Neural progenitor cell (in vitro differentiated cells): ENCODE measurements around the gene LAMB4. TPM values are rescaled to one million over a fixed set of nuclear protein-coding genes. Genes with fewer than 3 reads are reported as not detected.

Experiments
- DNase-seq: peaks from one replicate; pipeline ENCODE4 v3.0.0-alpha.2; 2016; ENCODE audit warnings: low spot score
- H2AFZ ChIP-seq: fragments of 200-600 bp; sonication (generic); replicated peaks from 2 replicates; pipeline ENCODE4 v1.6.1; 2016; ENCODE audit warnings: antibody characterized with exemption
- H3F3A ChIP-seq: fragments of 200-600 bp; sonication (generic); 2 replicates; pipeline ENCODE4 v1.6.1; 2016; ENCODE audit warnings: antibody characterized with exemption, low read depth
- H3K27ac ChIP-seq: fragments of 200-600 bp; sonication (generic); 2 replicates; pipeline ENCODE4 v1.5.1; 2016; ENCODE audit warnings: mild to moderate bottlenecking
- H3K27me3 ChIP-seq: fragments of 200-600 bp; sonication (generic); 2 replicates; pipeline ENCODE4 v1.6.1; 2016; ENCODE audit warnings: mild to moderate bottlenecking, moderate library complexity
- H3K36me3 ChIP-seq: fragments of 200-600 bp; sonication (generic); 2 replicates; pipeline ENCODE4 v1.5.1; 2016
- H3K4me1 ChIP-seq: fragments of 200-600 bp; sonication (generic); 2 replicates; pipeline ENCODE4 v1.6.1; 2016; ENCODE audit warnings: mixed run types
- H3K4me2 ChIP-seq: fragments of 200-600 bp; sonication (generic); 2 replicates; pipeline ENCODE4 v1.6.1; 2016
- H3K4me3 ChIP-seq: fragments of 200-600 bp; sonication (generic); 2 replicates; pipeline ENCODE4 v1.5.1; 2016
- H3K79me2 ChIP-seq: fragments of 200-600 bp; sonication (generic); 2 replicates; pipeline ENCODE4 v1.6.1; 2016; ENCODE audit warnings: low read depth
- H3K9ac ChIP-seq: fragments of 200-600 bp; sonication (generic); 2 replicates; pipeline ENCODE4 v1.6.1; 2016
- H3K9me3 ChIP-seq: fragments of 200-600 bp; sonication (generic); 2 replicates; pipeline ENCODE4 v1.5.1; 2016; ENCODE audit warnings: low read depth
- H4K20me1 ChIP-seq: fragments of 200-600 bp; sonication (generic); 2 replicates; pipeline ENCODE4 v1.6.1; 2016; ENCODE audit warnings: low read depth
- H3K27ac Mint-ChIP-seq: 3 replicates; pipeline ENCODE4 v1.8.0; 2021; ENCODE audit warnings: mixed read lengths
- H3K27me3 Mint-ChIP-seq: 2 replicates; pipeline ENCODE4 v1.8.0; 2022; ENCODE audit warnings: low read depth, mild to moderate bottlenecking, inconsistent platforms, moderate library complexity, mixed read lengths; ENCODE audit not compliant: insufficient read depth
- H3K36me3 Mint-ChIP-seq: 3 replicates; pipeline ENCODE4 v1.8.0; 2021; ENCODE audit warnings: mixed read lengths
- H3K4me1 Mint-ChIP-seq: 3 replicates; pipeline ENCODE4 v1.8.0; 2021; ENCODE audit warnings: mixed read lengths
- H3K4me3 Mint-ChIP-seq: 3 replicates; pipeline ENCODE4 v1.8.0; 2021; ENCODE audit warnings: mild to moderate bottlenecking, moderate library complexity, mixed read lengths
- H3K9me3 Mint-ChIP-seq: 3 replicates; pipeline ENCODE4 v1.8.0; 2020; ENCODE audit warnings: mixed read lengths
- EZH2 ChIP-seq: fragments of 200-600 bp; sonication (generic); IDR thresholded peaks from 2 replicates; pipeline ENCODE4 v1.6.1; 2017; ENCODE audit warnings: antibody characterized with exemption, mild to moderate bottlenecking, moderate library complexity
- EZH2phosphoT487 ChIP-seq: fragments of 200-600 bp; sonication (generic); IDR thresholded peaks from 2 replicates; pipeline ENCODE4 v1.6.1; 2017; ENCODE audit warnings: antibody characterized with exemption
- total RNA-seq: library from RNA; depleted of rRNA; stranded (reverse); fragments of >200 nt; gene quantifications from 2 replicates; pipeline ENCODE4 v1.2.3, GENCODE V29; 2015; ENCODE audit warnings: low replicate concordance
- TF ChIP-seq, protein P1 (sequence below): fragments of 200-600 bp; sonication (generic); IDR thresholded peaks from 2 replicates; pipeline ENCODE4 v1.5.1; 2017; ENCODE audit warnings: antibody characterized with exemption, mild to moderate bottlenecking

Gene LAMB4
- total RNA-seq, 1 donor from 2014 or later, result not detected

DNA sequence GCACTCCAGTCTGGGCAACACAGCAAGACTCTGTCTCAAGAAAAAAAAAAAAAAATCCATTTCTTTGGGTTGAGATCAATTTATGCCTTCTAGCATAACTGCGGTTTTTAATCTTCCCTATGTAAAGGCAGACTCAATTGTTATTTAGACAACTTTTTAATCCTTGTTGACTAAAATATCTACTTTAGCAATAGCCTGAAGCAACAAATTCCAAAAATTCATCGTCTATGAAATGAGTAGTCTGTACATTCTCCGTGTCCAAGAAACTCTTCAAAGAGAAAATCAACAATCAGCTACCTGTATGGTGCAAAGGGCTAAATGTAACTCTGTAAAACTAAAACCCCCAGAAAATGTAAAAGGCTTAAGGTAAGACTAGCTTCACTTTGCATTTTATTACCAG lies 150.0 kb downstream of the LAMB4 start:
- peaks cover 6% of the 10 kb centered on the region for H3K36me3 Mint-ChIP-seq
- TF ChIP-seq EZH2phosphoT487 (no peak), EZH2 (no peak)
- TF ChIP-seq, protein P1, sequence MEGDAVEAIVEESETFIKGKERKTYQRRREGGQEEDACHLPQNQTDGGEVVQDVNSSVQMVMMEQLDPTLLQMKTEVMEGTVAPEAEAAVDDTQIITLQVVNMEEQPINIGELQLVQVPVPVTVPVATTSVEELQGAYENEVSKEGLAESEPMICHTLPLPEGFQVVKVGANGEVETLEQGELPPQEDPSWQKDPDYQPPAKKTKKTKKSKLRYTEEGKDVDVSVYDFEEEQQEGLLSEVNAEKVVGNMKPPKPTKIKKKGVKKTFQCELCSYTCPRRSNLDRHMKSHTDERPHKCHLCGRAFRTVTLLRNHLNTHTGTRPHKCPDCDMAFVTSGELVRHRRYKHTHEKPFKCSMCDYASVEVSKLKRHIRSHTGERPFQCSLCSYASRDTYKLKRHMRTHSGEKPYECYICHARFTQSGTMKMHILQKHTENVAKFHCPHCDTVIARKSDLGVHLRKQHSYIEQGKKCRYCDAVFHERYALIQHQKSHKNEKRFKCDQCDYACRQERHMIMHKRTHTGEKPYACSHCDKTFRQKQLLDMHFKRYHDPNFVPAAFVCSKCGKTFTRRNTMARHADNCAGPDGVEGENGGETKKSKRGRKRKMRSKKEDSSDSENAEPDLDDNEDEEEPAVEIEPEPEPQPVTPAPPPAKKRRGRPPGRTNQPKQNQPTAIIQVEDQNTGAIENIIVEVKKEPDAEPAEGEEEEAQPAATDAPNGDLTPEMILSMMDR, result no peak
- no peaks in the 10 kb centered on the region for H3K4me1 ChIP-seq
- H2AFZ ChIP-seq, result no peak overlapping the region
- H3K27me3 ChIP-seq, result no peaks in the 10 kb centered on the region
- DNase-seq, result no peak
- no peak overlapping the region for H3K27ac ChIP-seq
- no peak overlapping the region for H3K9ac ChIP-seq
- H3K27me3 Mint-ChIP-seq, result peaks cover 5% of the 10 kb centered on the region
- H3K9me3 Mint-ChIP-seq, result no peaks in the 10 kb centered on the region
- no peaks in the 10 kb centered on the region for H3K9me3 ChIP-seq
- no peaks in the 10 kb centered on the region for H3K79me2 ChIP-seq
- H3K36me3 ChIP-seq, result peaks cover 5% of the 10 kb centered on the region
- no peaks in the 10 kb centered on the region for H4K20me1 ChIP-seq
- H3K4me2 ChIP-seq, result no peak overlapping the region
- H3K27ac Mint-ChIP-seq, result no peak overlapping the region
- H3K4me1 Mint-ChIP-seq, result peaks cover 6% of the 10 kb centered on the region
- H3K4me3 Mint-ChIP-seq, result no peak overlapping the region
- H3K4me3 ChIP-seq, result no peak overlapping the region
- no peaks in the 10 kb centered on the region for H3F3A ChIP-seq

DNA sequence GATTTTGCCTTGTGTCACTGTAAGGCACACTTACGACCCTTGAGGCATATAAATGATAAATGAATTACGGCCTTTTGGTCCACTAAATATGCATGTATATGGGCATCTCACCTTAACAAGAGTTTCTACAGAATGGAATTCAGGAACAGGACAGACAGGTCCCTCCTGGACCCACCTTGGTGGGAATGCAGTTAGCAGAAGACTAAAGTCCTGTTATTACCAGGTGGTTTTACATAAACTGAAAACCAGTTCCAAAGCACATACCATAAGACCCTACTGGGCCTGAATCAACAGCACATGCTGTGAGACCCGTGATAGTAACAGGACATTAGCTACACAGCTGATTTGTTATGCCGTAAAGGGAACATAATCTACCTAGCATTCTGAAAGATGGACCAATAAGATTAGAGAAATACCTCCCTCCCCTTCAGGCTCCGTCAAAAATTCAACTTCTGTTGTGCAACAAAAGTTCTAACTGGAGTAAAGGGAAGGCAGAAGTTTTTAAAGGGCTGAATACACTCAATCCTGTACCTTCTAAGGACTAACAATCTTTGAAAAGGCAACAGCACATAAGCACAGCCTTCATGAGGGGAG lies 151.2 kb downstream of the LAMB4 start:
- Histone ChIP-seq H3K4me1 (no peaks in the 10 kb centered on the region), H3K36me3 (peaks cover 5% of the 10 kb centered on the region), H3F3A (no peaks in the 10 kb centered on the region), H3K79me2 (no peaks in the 10 kb centered on the region), H3K9ac (no peak overlapping the region), H2AFZ (no peak overlapping the region), H3K4me3 (no peak overlapping the region), H4K20me1 (no peaks in the 10 kb centered on the region), H3K27me3 (no peaks in the 10 kb centered on the region), H3K27ac (no peak overlapping the region), H3K4me2 (no peak overlapping the region), H3K9me3 (no peaks in the 10 kb centered on the region)
- TF ChIP-seq EZH2phosphoT487 (no peak), EZH2 (no peak)
- TF ChIP-seq, protein P1, result no peak
- peaks cover 6% of the 10 kb centered on the region for H3K4me1 Mint-ChIP-seq
- H3K4me3 Mint-ChIP-seq, result no peak overlapping the region
- peaks cover 5% of the 10 kb centered on the region for H3K27me3 Mint-ChIP-seq
- H3K27ac Mint-ChIP-seq, result no peak overlapping the region
- no peaks in the 10 kb centered on the region for H3K9me3 Mint-ChIP-seq
- H3K36me3 Mint-ChIP-seq, result peaks cover 3% of the 10 kb centered on the region
- DNase-seq, result no peak

- Histone ChIP-seq H3K27me3 (no peaks in the 10 kb centered on the region), H3K27ac (no peak overlapping the region), H3K79me2 (no peaks in the 10 kb centered on the region), H2AFZ (no peak overlapping the region), H3K9me3 (no peaks in the 10 kb centered on the region), H3K4me3 (no peak overlapping the region), H3K36me3 (peaks cover 5% of the 10 kb centered on the region), H4K20me1 (no peaks in the 10 kb centered on the region), H3K4me1 (no peaks in the 10 kb centered on the region), H3K9ac (no peak overlapping the region), H3K4me2 (no peak overlapping the region), H3F3A (no peaks in the 10 kb centered on the region)
- no peaks in the 10 kb centered on the region for H3K9me3 Mint-ChIP-seq
- no peak overlapping the region for H3K27ac Mint-ChIP-seq
- H3K27me3 Mint-ChIP-seq, result no peaks in the 10 kb centered on the region
- no peak for DNase-seq
- no peak overlapping the region for H3K4me3 Mint-ChIP-seq
- peaks cover 5% of the 10 kb centered on the region for H3K4me1 Mint-ChIP-seq
- TF ChIP-seq EZH2phosphoT487 (no peak), EZH2 (no peak)
- TF ChIP-seq, protein P1, result no peak
- no peaks in the 10 kb centered on the region for H3K36me3 Mint-ChIP-seq
These were observed 153.1 kb downstream of the LAMB4 start for GRCh38 chr7:107977048-107977447.
